HepG2 (cell line): ENCODE data around the gene EVA1C. TPM values are rescaled to one million over a fixed set of nuclear protein-coding genes. Genes with fewer than 3 reads are reported as not detected.
"Not testable (repeated sequence)": the region's sequence is repeated elsewhere in the genome, so short reads cannot be mapped to it uniquely, and the experiment has no call there.

ENCODE experiments used
- ATAC-seq: fragments of 200-7000 bp; cut with Tn5 transposase; 3 replicates; pipeline ENCODE4 v1.9.1; 2020; ENCODE audit warnings: mild to moderate bottlenecking, moderate library complexity
- BruUV-seq: library from RNA; stranded (reverse); fragments of 400-500 nt; replicated peaks from 2 replicates; lab custom pipeline; 2021; lab: Mats Ljungman, UMichigan
- CTCF ChIA-PET: fragments of 300-600 bp; formaldehyde crosslinking; extraction: SDS; loops from one replicate; lab custom pipeline; 2021; ENCODE audit warnings: low total read pairs, inconsistent platforms, low intra/inter-chr PET ratio; lab: Yijun Ruan, JAX
- POLR2A ChIA-PET: fragments of 350-600 bp; sonication (Branson Sonifier 250); formaldehyde crosslinking; loops from one replicate; lab custom pipeline; 2020; ENCODE audit warnings: antibody characterized with exemption, inconsistent platforms; lab: Yijun Ruan, JAX
- DNase-seq: peaks from one replicate; pipeline ENCODE4 v3.0.0-alpha.2; 2015; ENCODE audit warnings: low spot score
- FAIRE-seq: peaks from 3 replicates; lab custom pipeline; 2011; peaks lifted over from hg19 to GRCh38; lab: Jason Lieb, UNC
- H2AFZ ChIP-seq: one replicate; pipeline ENCODE4 v1.6.1; 2011; ENCODE audit warnings: low read length, inconsistent platforms
- H3K27ac ChIP-seq: fragments of 300-600 bp; 3 replicates; pipeline ENCODE4 v1.8.0; 2011; ENCODE audit warnings: mixed run types, mild to moderate bottlenecking, mixed read lengths, low read length, inconsistent platforms; ENCODE audit not compliant: insufficient read depth; ENCODE audit errors: extremely low read length
- H3K27me3 ChIP-seq, 2 experiments: fragments of 200-600 bp in 1 of 2; 2 replicates in 1 of 2; 3 replicates in 1 of 2; pipeline versions ENCODE4 v1.6.0 to v1.8.0; 2011; ENCODE audit warnings: low read length in 2 of 2, mild to moderate bottlenecking in 2 of 2, moderate library complexity in 2 of 2, inconsistent platforms in 1 of 2; ENCODE audit not compliant: insufficient read depth in 2 of 2, control insufficient read depth in 1 of 2
- H3K36me3 ChIP-seq, 2 experiments: fragments of 200-600 bp in 1 of 2; replicated peaks in 1 of 2; 2 replicates in 1 of 2; 3 replicates in 1 of 2; pipeline versions ENCODE4 v1.5.1 to v1.8.0; 2011; ENCODE audit warnings: low read length in 2 of 2, inconsistent platforms in 1 of 2; ENCODE audit not compliant: insufficient read depth in 2 of 2, control insufficient read depth in 1 of 2
- H3K4me1 ChIP-seq: 2 replicates; pipeline ENCODE4 v1.5.1; 2012; ENCODE audit warnings: low read length, inconsistent platforms; ENCODE audit not compliant: insufficient read depth
- H3K4me2 ChIP-seq: 2 replicates; pipeline ENCODE4 v1.6.0; 2011; ENCODE audit warnings: low read depth, low read length, inconsistent platforms
- H3K4me3 ChIP-seq, 3 experiments: fragments of 200-600 bp in 1 of 3; sonication (generic), shearing (Covaris generic) in 1 of 3; replicated peaks in 1 of 3; 2 replicates each; pipeline ENCODE4 v1.5.1; 2011 to 2016; ENCODE audit warnings: low read length in 3 of 3, inconsistent platforms in 2 of 3, low read depth in 2 of 3, mild to moderate bottlenecking in 2 of 3, control low read depth in 1 of 3, mixed read lengths in 1 of 3; ENCODE audit not compliant: insufficient read depth in 1 of 3
- H3K79me2 ChIP-seq: one replicate; pipeline ENCODE4 v1.6.1; 2011; ENCODE audit warnings: low read length, inconsistent platforms; ENCODE audit not compliant: insufficient read depth
- H3K9ac ChIP-seq: 2 replicates; pipeline ENCODE4 v1.6.0; 2011; ENCODE audit warnings: mild to moderate bottlenecking, low read depth, low read length, inconsistent platforms; ENCODE audit not compliant: insufficient read depth
- H3K9me3 ChIP-seq: 2 replicates; pipeline ENCODE4 v1.5.1; 2012; ENCODE audit warnings: mild to moderate bottlenecking, low read length
- H4K20me1 ChIP-seq: 2 replicates; pipeline ENCODE4 v1.6.0; 2011; ENCODE audit warnings: inconsistent platforms, mild to moderate bottlenecking, low read length, moderate library complexity; ENCODE audit not compliant: insufficient read depth
- CBFB ChIP-seq: sonication (generic); formaldehyde crosslinking; IDR thresholded peaks from 2 replicates; pipeline ENCODE4 v1.4.0; 2020; ENCODE audit warnings: missing genetic modification reagents
- FOSL2 ChIP-seq: sonication (generic); formaldehyde crosslinking; IDR thresholded peaks from 2 replicates; pipeline ENCODE4 v1.4.0; 2020; ENCODE audit warnings: missing genetic modification reagents
- FOXA1 ChIP-seq, 2 experiments: fragments of 450-650 bp in 1 of 2; sonication (generic) in 1 of 2; formaldehyde crosslinking in 1 of 2; IDR thresholded peaks; 2 replicates each; pipeline versions ENCODE4 v1.4.0 to v1.6.1; 2016 to 2020; ENCODE audit warnings: missing genetic modification reagents in 1 of 2
- FOXA3 ChIP-seq: IDR thresholded peaks from 2 replicates; pipeline ENCODE4 v1.6.1; 2016; ENCODE audit warnings: missing genetic modification reagents, missing compliant biosample characterization
- GATA4 ChIP-seq: sonication (generic); IDR thresholded peaks from 2 replicates; pipeline ENCODE4 v1.6.1; 2016; ENCODE audit warnings: antibody characterized with exemption, low read depth, borderline replicate concordance
- IRF1 ChIP-seq: sonication (generic); formaldehyde crosslinking; IDR thresholded peaks from 2 replicates; pipeline ENCODE4 v1.4.0; 2020; ENCODE audit warnings: low read depth, mild to moderate bottlenecking, missing genetic modification reagents
- NR2F6 ChIP-seq, 2 experiments: IDR thresholded peaks; 2 replicates each; pipeline ENCODE4 v1.6.1; 2016; ENCODE audit warnings: antibody characterized with exemption in 1 of 2, mild to moderate bottlenecking in 1 of 2
- RARA ChIP-seq: IDR thresholded peaks from 2 replicates; pipeline ENCODE4 v1.6.1; 2016; ENCODE audit warnings: missing genetic modification reagents, missing compliant biosample characterization
- SOX13 ChIP-seq, 3 experiments: fragments of 450-650 bp in 1 of 3; sonication (generic) in 1 of 3; formaldehyde crosslinking in 1 of 3; IDR thresholded peaks in 2 of 3; conservative IDR thresholded peaks in 1 of 3; 2 replicates each; pipeline versions ENCODE4 v1.5.0 to v1.6.1; 2016 to 2020; ENCODE audit warnings: antibody characterized with exemption in 1 of 3, mild to moderate bottlenecking in 1 of 3, missing compliant biosample characterization in 1 of 3, missing genetic modification reagents in 1 of 3, moderate library complexity in 1 of 3
- SOX5 ChIP-seq: IDR thresholded peaks from 2 replicates; pipeline ENCODE4 v1.6.1; 2016; ENCODE audit warnings: borderline replicate concordance
- TBX2 ChIP-seq: sonication (generic); formaldehyde crosslinking; IDR thresholded peaks from 2 replicates; pipeline ENCODE4 v1.5.0; 2020; ENCODE audit warnings: missing genetic modification reagents, mild to moderate bottlenecking, borderline replicate concordance
- TBX3 ChIP-seq: fragments of 450-650 bp; IDR thresholded peaks from 2 replicates; pipeline ENCODE4 v1.6.1; 2017; ENCODE audit warnings: antibody characterized with exemption, mild to moderate bottlenecking, inconsistent platforms, borderline replicate concordance
- TCF7 ChIP-seq: sonication (generic); IDR thresholded peaks from 2 replicates; pipeline ENCODE4 v1.6.1; 2016; ENCODE audit warnings: antibody characterized with exemption, low read depth
- ZNF264 ChIP-seq: sonication (generic); formaldehyde crosslinking; IDR thresholded peaks from 2 replicates; pipeline ENCODE4 v1.4.0; 2020; ENCODE audit warnings: missing genetic modification reagents
- ZNF354B ChIP-seq: sonication (generic); formaldehyde crosslinking; IDR thresholded peaks from 2 replicates; pipeline ENCODE4 v1.8.0; 2022; ENCODE audit warnings: mild to moderate bottlenecking, missing genetic modification reagents
- ZNF367 ChIP-seq: sonication (generic); formaldehyde crosslinking; IDR thresholded peaks from 2 replicates; pipeline ENCODE4 v1.4.0; 2020; ENCODE audit warnings: missing genetic modification reagents, borderline replicate concordance
- WGBS: methylation state at CpG from one replicate; pipeline ENCODE4 v1.1.6; 2017; ENCODE audit warnings: low lambda C conversion rate; 5-methylcytosine and 5-hydroxymethylcytosine counted together
- in situ Hi-C: cut with HindIII; loops from 2 replicates; pipeline ENCODE4 v1.10.0; 2017; ENCODE audit warnings: low pct_unique_long_range_greater_than_20kb; ENCODE audit not compliant: extremely low pct_ligation_motif_present
- intact Hi-C: fragments of 100-400 bp; cut with micrococcal nuclease; formaldehyde crosslinking; loops from one replicate; pipeline ENCODE4 v1.10.0; 2022; ENCODE audit not compliant: unreplicated experiment
- polyA plus RNA-seq, 8 experiments: library from polyadenylated mRNA; depleted of rRNA in 3 of 8; stranded (reverse) in 7 of 8; unstranded in 1 of 8; fragments of >200 nt; fragmentation: Illumina TruSeq in 4 of 8; extraction: Trizol in 4 of 8; gene quantifications; 2 replicates each; pipeline versions ENCODE4 v1.2.1 to v1.2.3, GENCODE V29; 2011 to 2016; ENCODE audit warnings: low read depth in 4 of 8, missing spikeins in 1 of 8, mixed read lengths in 1 of 8; ENCODE audit not compliant: insufficient read depth in 1 of 8
- total RNA-seq, 5 experiments: library from RNA; depleted of rRNA; stranded (reverse); fragments of >200 nt; fragmentation: Illumina TruSeq; extraction: Trizol; gene quantifications; 2 replicates each; pipeline ENCODE4 v1.2.3, GENCODE V29; 2016; ENCODE audit warnings: low read depth in 1 of 5
- TF ChIP-seq, protein P1 (sequence below): IDR thresholded peaks from 2 replicates; pipeline ENCODE4 v1.4.0; 2020; ENCODE audit warnings: mild to moderate bottlenecking, missing genetic modification reagents

Gene EVA1C
- total and polyA plus RNA-seq, 2 of the 13 experiments (the other 11 are each of a cell fraction or from before 2014, with no cell fraction given), result 0.29 to 0.34 TPM

DNA sequence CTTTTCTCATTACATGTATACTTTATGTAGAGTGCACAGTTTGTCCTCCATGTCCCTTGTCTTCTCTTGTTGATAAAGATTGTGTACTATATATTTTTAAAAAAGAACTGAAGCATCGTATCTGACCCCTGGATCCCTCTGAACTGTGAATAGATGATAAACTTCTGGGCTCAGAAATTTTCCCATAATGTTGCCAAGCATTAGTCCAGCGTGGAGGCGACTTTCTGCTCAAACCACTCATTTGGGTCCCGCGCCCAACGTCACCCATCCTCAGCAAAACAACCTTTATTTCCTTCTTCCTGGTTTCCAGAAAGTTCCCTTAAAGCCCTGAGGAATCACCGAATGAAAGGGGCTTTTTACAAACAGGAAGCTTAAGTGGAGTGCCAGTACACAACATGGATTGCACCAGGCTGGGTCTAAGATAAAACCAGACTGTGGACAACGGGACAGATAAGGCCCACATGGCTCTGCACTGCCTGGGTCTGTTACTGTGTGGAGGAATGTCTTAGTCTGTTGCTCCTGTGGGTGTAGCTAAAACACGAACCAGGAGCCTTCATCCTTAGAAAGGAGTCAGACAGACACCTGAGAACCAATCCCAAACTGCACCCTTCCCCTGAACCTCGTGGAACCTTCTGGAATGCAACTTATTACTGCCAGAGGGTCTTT, 15.6 kb downstream of the EVA1C start (continued):
- TF ChIP-seq ZNF367 (CRISPR knock-in tag), result no peak
- TF ChIP-seq ZNF354B (CRISPR knock-in tag), result no peak
- TF ChIP-seq IRF1, result no peak
- TF ChIP-seq, all 625 proteins: peak for 0

DNA sequence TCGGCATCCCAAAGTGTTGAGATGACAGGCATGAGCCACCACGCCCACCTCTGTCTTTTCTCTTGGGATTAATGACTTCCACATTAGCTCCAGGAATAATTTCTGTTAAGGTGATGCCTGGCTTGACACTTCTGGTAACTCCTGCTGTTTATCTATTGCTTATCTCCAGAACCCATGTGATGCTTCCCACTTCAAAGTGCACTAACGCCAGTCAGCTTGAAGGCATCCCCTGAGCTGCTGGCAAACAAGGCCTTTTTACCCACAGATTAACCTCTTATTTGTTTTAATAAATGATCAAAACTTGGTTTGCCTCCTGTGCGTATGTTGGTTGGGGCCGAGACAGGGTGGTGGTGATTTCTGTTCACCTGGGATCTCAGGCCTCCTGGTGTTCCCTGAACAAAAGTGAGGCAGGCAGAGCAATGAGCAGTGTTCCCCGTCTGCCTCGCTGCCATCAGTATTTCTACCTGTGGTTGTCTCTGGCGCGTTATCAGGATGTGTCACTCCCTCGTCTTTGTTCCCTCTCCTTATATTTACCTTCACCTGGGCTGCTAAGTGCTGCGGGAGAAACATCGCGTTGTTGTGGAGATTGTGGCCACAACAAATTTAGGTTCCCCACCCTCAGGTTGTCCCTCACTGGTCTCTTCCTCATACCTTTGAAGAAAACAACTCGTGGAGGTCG, 20.6 kb downstream of the EVA1C start:
- H3K9me3 ChIP-seq; in situ Hi-C loops; POLR2A ChIA-PET; H4K20me1 ChIP-seq; BruUV-seq; intact Hi-C loops; CTCF ChIA-PET; H3K79me2 ChIP-seq; H2AFZ ChIP-seq; H3K27me3 ChIP-seq; H3K4me3 ChIP-seq; H3K36me3 ChIP-seq; TF ChIP-seq SOX13, FOXA1 (IDR thresholded peaks at IDR 0.05): not testable (repeated sequence)
- DNase-seq (peak; percentile 71), FAIRE-seq (peak; percentile 49), ATAC-seq (peak; percentile 89)
- peaks cover 21% of the 10 kb centered on the region for H3K4me1 ChIP-seq
- peak overlapping the region; percentile 68 for H3K4me2 ChIP-seq
- H3K9ac ChIP-seq, result peak overlapping the region; percentile 24; the same call in 1 of the 2 replicates
- 9% methylated on average over 13 of the region's 15 CpGs for WGBS
- H3K27ac ChIP-seq, result peak overlapping the region; percentile 23
- peak; percentile 28; the same call in 1 of the 2 replicates for TF ChIP-seq SOX5
- peak; percentile 88; the same call in 1 of the 2 replicates for TF ChIP-seq CBFB (CRISPR knock-in tag)
- peak; percentile 88 for TF ChIP-seq TCF7
- TF ChIP-seq FOSL2 (CRISPR knock-in tag), result peak; percentile 93
- peak in 1 of 2 experiments; percentile 41; a peak in 1 of 4 replicates for TF ChIP-seq SOX13 (CRISPR knock-in tag; conservative IDR thresholded peaks at IDR 0.05 in 1 of 2, IDR thresholded peaks at IDR 0.05 in 1 of 2)
- TF ChIP-seq FOXA1 (CRISPR knock-in tag; IDR thresholded peaks at IDR 0.05), result peak; percentile 49
- TF ChIP-seq ZNF264 (CRISPR knock-in tag), result 0 out of 2 replicates have a peak, but pooled peaks have one; percentile 26
- TF ChIP-seq, protein P1, sequence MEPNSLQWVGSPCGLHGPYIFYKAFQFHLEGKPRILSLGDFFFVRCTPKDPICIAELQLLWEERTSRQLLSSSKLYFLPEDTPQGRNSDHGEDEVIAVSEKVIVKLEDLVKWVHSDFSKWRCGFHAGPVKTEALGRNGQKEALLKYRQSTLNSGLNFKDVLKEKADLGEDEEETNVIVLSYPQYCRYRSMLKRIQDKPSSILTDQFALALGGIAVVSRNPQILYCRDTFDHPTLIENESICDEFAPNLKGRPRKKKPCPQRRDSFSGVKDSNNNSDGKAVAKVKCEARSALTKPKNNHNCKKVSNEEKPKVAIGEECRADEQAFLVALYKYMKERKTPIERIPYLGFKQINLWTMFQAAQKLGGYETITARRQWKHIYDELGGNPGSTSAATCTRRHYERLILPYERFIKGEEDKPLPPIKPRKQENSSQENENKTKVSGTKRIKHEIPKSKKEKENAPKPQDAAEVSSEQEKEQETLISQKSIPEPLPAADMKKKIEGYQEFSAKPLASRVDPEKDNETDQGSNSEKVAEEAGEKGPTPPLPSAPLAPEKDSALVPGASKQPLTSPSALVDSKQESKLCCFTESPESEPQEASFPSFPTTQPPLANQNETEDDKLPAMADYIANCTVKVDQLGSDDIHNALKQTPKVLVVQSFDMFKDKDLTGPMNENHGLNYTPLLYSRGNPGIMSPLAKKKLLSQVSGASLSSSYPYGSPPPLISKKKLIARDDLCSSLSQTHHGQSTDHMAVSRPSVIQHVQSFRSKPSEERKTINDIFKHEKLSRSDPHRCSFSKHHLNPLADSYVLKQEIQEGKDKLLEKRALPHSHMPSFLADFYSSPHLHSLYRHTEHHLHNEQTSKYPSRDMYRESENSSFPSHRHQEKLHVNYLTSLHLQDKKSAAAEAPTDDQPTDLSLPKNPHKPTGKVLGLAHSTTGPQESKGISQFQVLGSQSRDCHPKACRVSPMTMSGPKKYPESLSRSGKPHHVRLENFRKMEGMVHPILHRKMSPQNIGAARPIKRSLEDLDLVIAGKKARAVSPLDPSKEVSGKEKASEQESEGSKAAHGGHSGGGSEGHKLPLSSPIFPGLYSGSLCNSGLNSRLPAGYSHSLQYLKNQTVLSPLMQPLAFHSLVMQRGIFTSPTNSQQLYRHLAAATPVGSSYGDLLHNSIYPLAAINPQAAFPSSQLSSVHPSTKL (CRISPR knock-in tag), result peak; percentile 39; the same call in 1 of the 2 replicates
- peak; percentile 63 for TF ChIP-seq TBX2
- peak; percentile 33; the same call in 1 of the 2 replicates for TF ChIP-seq FOXA3 (CRISPR knock-in tag)
- peak; percentile 21; the same call in 1 of the 2 replicates for TF ChIP-seq RARA (CRISPR knock-in tag)
- peak; percentile 55 for TF ChIP-seq NR2F6 (IDR thresholded peaks at IDR 0.05)
- TF ChIP-seq NR2F6 (CRISPR knock-in tag; IDR thresholded peaks at IDR 0.05), result 0 out of 2 replicates have a peak, but pooled peaks have one; percentile 28
- peak; percentile 86; the same call in 1 of the 2 replicates for TF ChIP-seq GATA4
- TF ChIP-seq TBX3, result peak; percentile 81
